ENCODE data around the gene PPP2R2C.

PPP2R2C gene

GRCh38 chr4:6308899-6309643 lies 163.3 kb downstream of the PPP2R2C start:
- H3K4me3 ChIP-seq (ENCODE audit: low read depth, low read length), result no peak overlapping the region
- TF ChIP-seq, protein P1, sequence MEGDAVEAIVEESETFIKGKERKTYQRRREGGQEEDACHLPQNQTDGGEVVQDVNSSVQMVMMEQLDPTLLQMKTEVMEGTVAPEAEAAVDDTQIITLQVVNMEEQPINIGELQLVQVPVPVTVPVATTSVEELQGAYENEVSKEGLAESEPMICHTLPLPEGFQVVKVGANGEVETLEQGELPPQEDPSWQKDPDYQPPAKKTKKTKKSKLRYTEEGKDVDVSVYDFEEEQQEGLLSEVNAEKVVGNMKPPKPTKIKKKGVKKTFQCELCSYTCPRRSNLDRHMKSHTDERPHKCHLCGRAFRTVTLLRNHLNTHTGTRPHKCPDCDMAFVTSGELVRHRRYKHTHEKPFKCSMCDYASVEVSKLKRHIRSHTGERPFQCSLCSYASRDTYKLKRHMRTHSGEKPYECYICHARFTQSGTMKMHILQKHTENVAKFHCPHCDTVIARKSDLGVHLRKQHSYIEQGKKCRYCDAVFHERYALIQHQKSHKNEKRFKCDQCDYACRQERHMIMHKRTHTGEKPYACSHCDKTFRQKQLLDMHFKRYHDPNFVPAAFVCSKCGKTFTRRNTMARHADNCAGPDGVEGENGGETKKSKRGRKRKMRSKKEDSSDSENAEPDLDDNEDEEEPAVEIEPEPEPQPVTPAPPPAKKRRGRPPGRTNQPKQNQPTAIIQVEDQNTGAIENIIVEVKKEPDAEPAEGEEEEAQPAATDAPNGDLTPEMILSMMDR (IDR thresholded peaks at IDR 0.05; ENCODE audit: borderline replicate concordance, insufficient read depth, low read depth, low read length), result no peak

GRCh38 chr4:6307891-6308290 lies 164.5 kb downstream of the PPP2R2C start:
- TF ChIP-seq, protein P1 (IDR thresholded peaks at IDR 0.05; ENCODE audit: borderline replicate concordance, insufficient read depth, low read depth, low read length), result no peak
- H3K4me3 ChIP-seq (ENCODE audit: low read depth, low read length), result no peak overlapping the region

GRCh38 chr4:6307230-6307629 lies 165.2 kb downstream of the PPP2R2C start:
- no peak overlapping the region for H3K4me3 ChIP-seq (ENCODE audit: low read depth, low read length)
- TF ChIP-seq, protein P1 (IDR thresholded peaks at IDR 0.05; ENCODE audit: borderline replicate concordance, insufficient read depth, low read depth, low read length), result no peak

- no peak overlapping the region for H3K4me3 ChIP-seq (ENCODE audit: low read depth, low read length)
- TF ChIP-seq, protein P1 (IDR thresholded peaks at IDR 0.05; ENCODE audit: borderline replicate concordance, insufficient read depth, low read depth, low read length), result no peak
These were observed 166.1 kb downstream of the PPP2R2C start for GRCh38 chr4:6306299-6306698.

- TF ChIP-seq, protein P1 (IDR thresholded peaks at IDR 0.05; ENCODE audit: borderline replicate concordance, insufficient read depth, low read depth, low read length), result no peak
- H3K4me3 ChIP-seq (ENCODE audit: low read depth, low read length), result no peak overlapping the region
These were observed 168.5 kb downstream of the PPP2R2C start for GRCh38 chr4:6303943-6304342.

- TF ChIP-seq, protein P1 (IDR thresholded peaks at IDR 0.05; ENCODE audit: borderline replicate concordance, insufficient read depth, low read depth, low read length), result no peak
- H3K4me3 ChIP-seq (ENCODE audit: low read depth, low read length), result no peak overlapping the region
These were observed 169.5 kb downstream of the PPP2R2C start for GRCh38 chr4:6302869-6303268.

- H3K4me3 ChIP-seq (ENCODE audit: low read depth, low read length), result no peak overlapping the region
- TF ChIP-seq, protein P1 (IDR thresholded peaks at IDR 0.05; ENCODE audit: borderline replicate concordance, insufficient read depth, low read depth, low read length), result no peak
These were observed 170.5 kb downstream of the PPP2R2C start for GRCh38 chr4:6301732-6302442.
